ENCODE results near the gene EZR.

- no peak for TF ChIP-seq GATA3 (IDR thresholded peaks at IDR 0.05; ENCODE audit: low read depth, low read length)
- no peak for TF ChIP-seq GATA2 (IDR thresholded peaks at IDR 0.05; ENCODE audit: low read depth, low read length)
Observed at GRCh38 chr6:158755636-158756035, 63.5 kb downstream of the EZR start.

Data from SH-SY5Y (cell line).